SKM-1 treated with dmso at 0.1 percent for 144 hours (cell line): ENCODE measurements around the gene AATK.

Experiments
- DNase-seq: peaks from one replicate; lab custom pipeline; 2025; ENCODE audit not compliant: unreplicated experiment; lab: John Stamatoyannopoulos, UW

AATK gene

GRCh38 chr17:81128774-81129173, 37.2 kb downstream of the AATK start:
- DNase-seq, result no peak

GRCh38 chr17:81128338-81128737, 37.7 kb downstream of the AATK start:
- DNase-seq, result no peak

- DNase-seq, result no peak
Measured at GRCh38 chr17:81127526-81128177, 38.4 kb downstream of the AATK start.

DNA sequence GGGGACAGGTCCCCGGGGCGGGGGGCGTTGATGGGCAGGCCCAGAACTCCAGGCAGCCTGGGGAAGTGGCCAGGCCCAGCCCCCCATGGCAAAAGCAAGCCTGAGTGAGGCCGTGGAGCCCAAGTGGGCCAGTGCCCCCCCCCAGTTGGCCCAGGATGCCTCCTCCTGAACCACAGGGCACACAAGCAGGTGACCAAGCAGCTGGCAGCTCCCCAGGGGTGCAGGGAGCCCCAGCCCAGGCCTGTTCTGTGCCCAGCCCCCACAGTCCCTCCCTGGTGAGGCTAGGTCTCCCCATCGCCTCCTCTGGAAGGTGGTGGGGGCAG, 38.9 kb downstream of the AATK start:
- no peak for DNase-seq

DNA sequence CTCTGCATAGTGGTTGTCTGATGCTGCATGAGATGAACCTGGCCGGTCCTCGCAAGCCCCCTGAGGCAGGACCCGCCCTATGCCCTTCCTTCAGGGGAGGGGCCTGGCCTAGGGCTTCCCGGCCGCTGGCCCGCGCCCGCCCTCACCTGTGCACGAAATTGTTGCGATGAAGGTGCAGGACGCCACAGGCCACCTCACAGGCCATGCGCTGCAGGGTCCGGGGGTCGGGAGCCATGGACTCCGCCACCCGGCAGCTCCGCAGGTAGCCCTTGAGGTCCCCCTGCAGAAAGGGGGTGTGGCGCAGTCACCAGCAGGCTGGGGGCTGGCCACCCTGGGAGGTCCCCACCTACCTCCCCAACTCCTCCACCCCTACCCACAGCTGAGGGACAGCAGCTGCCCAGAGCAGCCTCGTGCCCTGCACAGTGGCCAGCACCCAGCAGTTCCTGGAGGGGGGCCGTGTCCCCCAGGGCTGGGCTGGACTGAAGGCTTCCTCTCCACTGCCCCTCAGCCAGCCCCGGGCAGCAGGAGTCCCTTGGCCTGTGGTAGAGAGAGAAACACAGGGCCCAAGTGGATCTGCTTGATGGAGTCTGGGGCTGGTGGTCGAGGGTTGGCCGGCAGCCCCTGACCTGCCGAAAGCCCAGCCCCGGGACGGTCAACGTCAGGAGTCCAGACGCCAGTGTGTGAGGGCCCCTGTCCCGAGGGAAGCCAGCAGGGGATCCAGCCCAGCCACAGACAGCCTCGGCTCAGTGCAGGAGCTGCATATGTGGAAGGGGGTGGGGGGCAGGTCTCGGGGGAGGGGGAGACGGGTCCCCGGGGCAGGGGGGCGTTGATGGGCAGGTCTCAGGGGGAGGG, 39.5 kb downstream of the AATK start:
- DNase-seq, result no peak

- DNase-seq, result no peak
Measured at GRCh38 chr17:81125573-81126081, 40.4 kb downstream of the AATK start.

- DNase-seq, result no peak
Measured at GRCh38 chr17:81124377-81124776, 41.6 kb downstream of the AATK start.

DNA sequence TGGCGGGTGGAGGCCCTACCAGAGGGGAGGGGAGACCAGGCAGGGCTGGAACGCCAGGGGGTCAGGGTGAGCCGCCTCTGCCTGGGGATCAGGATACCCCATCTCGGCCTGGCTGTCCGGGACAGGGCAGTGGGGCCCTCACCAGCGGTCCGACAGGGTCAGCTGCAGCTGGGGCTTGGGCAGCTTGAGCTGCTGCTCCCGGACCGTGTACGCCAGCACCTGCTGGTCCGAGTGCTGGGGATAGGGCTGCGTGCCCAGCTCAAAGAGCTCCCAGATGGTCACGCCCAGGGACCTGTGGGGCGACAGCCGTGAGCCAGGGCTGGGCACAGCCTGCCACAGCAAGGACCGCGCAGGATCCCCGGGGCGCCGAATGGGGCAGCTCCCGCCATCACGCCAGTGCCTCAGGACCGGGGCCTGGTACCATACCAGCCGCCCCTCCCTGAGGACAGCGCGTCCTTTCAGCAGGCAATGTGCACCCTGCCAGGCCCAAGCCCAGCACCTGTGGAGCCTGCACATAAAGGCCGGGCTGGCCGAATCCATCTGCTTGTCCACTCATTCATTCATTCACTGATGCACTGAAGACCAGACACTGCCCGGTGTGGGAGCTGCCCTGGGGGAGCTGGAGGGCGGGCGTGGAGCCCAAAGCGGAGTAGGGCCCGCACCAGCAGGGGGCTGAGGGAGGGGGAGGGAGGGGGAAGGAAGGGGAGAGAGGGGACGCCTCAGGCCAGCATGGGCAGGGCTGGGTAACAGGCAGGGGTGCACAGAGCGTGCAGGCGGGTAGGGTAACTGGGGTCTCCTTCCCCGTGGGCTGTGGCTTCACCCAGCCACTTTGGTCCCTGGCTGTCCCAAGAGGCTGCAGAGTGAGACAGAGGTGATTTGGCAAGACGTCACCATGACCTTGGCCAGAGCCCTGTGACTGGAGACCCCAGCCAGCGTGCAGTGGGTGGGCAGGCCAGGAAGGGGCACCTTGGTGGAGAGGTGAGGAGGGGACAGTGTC, 42.7 kb downstream of the AATK start:
- DNase-seq, result no peak

DNA sequence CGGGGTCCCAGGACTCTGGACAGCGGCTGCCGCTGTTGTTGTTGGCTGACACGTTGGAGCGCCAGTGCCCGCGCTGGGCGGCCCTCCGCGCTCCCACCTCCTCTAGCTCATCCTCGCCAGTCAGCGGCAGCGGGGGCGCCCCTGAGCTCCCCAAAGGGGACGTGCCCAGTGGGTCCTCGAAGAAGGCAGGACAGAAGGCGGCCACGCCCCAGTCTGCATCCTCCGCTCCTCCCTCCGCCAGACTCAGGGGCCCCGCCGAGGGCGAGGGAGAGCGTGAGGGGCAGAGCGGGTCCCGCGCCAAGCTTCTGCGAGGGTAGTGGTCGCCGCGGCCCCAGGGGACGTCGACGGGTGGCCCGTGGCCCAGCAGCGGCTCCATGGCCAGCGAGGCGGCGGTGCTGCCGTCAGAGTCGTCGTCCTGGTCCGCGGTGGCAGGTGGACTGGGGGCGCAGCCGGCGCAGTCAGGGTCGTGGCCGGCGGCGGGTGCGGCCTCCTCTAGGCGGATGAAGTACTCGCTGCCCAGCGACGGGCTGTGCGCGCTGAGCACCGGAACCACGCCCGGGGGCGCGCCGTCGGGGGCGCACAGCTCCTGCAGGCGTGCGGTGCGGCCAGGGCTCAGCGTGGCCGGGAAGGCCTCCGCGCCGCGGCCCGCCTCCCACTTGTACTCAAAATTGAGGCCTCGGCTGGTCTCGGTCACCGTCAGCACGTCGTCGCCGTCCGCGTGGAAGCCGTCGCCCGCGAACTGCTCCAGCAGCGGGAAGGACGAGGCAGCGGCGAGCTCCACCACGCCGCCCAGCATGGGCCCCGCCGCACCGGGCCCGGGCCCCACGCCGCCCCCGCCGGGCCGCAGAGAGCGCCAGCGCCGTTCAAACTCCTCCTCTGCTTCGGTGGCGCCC, 43.9 kb downstream of the AATK start:
- no peak for DNase-seq

GRCh38 chr17:81120695-81121621, 45.1 kb downstream of the AATK start:
- no peak for DNase-seq

DNA sequence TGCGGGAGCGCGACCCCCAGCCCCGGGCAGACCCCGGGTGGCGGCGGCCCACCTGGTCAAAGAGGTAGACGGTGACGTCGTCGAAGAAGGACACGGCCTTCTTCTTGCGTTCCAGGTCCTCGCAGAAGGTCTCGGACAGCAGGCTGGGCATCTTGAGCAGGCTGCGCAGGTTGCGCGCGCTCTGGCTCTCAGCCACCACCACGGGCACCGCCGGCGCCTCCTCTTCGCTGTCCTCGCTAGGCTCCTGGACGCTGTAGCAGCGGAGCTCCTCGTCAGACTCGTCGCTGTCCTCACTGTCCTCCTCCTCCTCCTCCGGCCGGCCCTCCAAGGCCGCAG, 45.9 kb downstream of the AATK start:
- DNase-seq, result no peak

DNA sequence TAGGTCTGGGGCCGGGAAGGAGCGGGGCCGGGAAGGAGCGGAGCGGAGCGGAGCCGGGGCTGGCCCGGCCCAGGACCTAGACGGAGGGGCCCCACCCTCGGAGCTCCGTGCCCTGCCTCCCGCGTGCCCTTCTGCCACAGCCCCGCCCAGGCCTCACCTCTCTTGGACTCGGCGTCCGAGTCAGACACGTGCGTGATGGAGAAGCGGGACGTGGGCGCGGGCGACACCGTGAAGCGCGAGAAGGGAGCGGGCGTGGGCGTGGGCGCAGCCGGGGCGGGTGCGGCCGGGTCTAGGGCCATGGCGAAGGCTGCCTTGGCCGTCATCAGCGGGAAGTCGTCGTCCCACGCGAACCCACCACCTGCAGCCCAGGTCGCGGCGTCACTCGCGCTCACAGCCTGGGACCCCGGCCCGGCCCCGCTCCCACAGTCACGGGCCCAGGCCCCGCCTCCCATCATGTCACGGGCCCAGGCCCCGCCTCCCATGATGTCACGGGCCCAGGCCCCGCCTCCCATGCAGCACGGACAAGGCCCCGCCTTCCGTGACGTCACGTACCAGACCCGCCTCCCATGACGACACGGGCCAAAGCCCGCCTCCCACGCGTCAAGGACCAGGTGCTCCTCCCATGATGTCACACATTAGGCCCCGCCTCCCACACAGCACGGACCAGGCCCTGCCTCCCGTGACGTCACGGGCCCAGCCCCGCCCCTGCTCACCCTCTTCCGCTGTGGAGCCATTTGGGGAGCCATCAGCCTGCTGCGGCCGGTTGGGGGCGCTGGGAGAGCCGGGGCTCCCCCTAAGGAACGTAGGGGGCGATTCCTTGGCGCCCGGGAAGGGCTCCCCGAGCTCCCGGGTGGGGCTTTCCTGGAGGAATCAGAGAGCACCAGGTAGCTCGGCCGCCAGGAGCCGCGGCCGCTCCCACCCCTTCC, 46.5 kb downstream of the AATK start:
- DNase-seq, result no peak

- DNase-seq, result no peak
Measured at GRCh38 chr17:81118308-81119221, 47.5 kb downstream of the AATK start.

GRCh38 chr17:81117672-81118198, 48.3 kb downstream of the AATK start:
- no peak for DNase-seq

DNA sequence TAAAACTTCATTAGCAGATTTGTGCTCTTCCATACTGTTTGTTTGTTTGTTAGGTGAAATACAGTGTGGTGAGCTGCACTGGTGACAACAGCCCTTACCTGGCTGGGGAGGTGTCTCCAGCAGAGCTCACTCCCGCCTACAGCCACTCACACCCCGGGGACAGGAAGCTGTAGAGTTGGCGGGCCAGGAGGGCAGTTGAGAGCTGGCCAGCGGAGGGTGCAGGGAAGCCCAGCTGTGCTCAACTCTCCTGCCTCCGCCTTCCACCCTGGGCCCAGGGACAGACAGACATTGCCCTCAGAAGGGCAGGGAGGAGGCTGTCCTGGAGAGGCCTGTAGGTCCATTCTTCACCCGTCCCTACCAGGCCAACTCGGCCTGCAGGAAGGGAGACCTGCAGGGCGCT, 49.3 kb downstream of the AATK start:
- DNase-seq, result no peak

GRCh38 chr17:81115749-81116464, 50.1 kb downstream of the AATK start:
- DNase-seq, result no peak
